ENCODE results near the gene CDYL2. TPM values are rescaled to one million over a fixed set of nuclear protein-coding genes. Genes with fewer than 3 reads are reported as not detected.

CDYL2 gene, protein sequence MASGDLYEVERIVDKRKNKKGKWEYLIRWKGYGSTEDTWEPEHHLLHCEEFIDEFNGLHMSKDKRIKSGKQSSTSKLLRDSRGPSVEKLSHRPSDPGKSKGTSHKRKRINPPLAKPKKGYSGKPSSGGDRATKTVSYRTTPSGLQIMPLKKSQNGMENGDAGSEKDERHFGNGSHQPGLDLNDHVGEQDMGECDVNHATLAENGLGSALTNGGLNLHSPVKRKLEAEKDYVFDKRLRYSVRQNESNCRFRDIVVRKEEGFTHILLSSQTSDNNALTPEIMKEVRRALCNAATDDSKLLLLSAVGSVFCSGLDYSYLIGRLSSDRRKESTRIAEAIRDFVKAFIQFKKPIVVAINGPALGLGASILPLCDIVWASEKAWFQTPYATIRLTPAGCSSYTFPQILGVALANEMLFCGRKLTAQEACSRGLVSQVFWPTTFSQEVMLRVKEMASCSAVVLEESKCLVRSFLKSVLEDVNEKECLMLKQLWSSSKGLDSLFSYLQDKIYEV
- polyA plus RNA-seq: 1 to 10 TPM; 1.9 to 3.0 (median 2.8) TPM
- long read RNA-seq, donor 1: 0 reads
- long read RNA-seq, donor 2: 0 reads
- long read RNA-seq, donor 3: 0 reads
- long read RNA-seq, donor 4: 0 reads
- long read RNA-seq, donor 5: 0 reads
- long read RNA-seq, donor 6, full-length matches to known transcripts: 1 of 1 reads
- long read RNA-seq, donor 6, partial matches to known transcripts: 0 of 1 reads
- long read RNA-seq, donor 6, other reads (novel, unspliced or antisense): 0 of 1 reads
- long read RNA-seq, donor 7, full-length matches to known transcripts: 1 of 1 reads
- long read RNA-seq, donor 7, partial matches to known transcripts: 0 of 1 reads
- long read RNA-seq, donor 7, other reads (novel, unspliced or antisense): 0 of 1 reads
- long read RNA-seq, donor 8: 0 reads
- long read RNA-seq, donor 9: 0 reads
- long read RNA-seq, donor 10, full-length matches to known transcripts: 1 of 1 reads
- long read RNA-seq, donor 10, partial matches to known transcripts: 0 of 1 reads
- long read RNA-seq, donor 10, other reads (novel, unspliced or antisense): 0 of 1 reads

DNA sequence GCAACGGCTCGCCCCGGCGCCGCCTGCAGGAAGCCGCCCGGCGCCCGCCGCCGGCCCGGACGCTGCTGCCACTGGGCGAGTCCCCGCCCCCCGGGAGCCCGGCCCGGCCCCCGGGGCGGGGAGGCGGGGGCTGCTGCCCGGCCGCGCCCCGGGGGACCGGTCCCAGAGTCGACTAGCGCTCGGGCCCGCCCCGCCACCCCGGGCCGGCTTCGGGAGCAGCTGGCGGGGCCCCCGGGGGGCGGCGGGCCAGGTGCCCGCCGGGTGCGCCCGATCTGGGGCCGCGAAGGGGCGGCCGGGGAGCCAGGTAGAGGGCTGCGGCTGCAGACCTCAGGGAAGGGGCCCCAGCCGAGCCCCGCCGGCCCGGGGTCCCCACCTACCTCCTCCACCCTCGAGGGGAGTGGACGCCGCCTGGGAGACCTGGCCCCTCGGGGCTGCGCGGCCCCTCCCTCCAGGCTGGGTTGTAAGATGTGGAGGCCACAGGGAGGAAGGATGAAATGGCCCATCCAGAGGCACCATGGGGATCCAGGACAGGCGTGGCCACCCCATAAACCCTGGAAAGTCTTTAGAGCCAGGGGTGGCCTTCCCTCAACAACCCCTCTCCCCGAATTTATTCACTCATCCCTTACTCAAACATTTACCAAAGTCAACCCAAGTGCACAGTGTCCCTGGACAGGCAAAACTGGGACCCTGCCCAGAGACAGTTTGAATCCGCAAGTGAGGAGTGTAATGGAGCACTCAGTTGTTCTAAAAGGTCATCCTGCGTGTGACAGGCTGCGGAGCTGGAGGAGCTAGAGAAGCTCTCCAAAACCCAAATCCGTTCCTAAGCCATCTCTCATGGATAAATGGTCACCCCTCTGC is at the start of gene CDYL2:
TSS of gene CDYL2 (minus strand) at position 73 of the 858 bp plus-strand sequence. CDS start 425 bp downstream, outside the sequence.
- peak; percentile 69 to 70 for DNase-seq
- no peaks in the 10 kb centered on the region for H3K27me3 ChIP-seq (ENCODE audit: control insufficient read depth in 3 of 3, insufficient read depth in 3 of 3, low read length in 3 of 3)
- H3K27ac ChIP-seq (ENCODE audit: low read depth in 1 of 3, low read length in 2 of 3): peak within 1 kb of the TSS; percentile 59 to 87 (median 73)
- no peak for FAIRE-seq
- no peaks in the 10 kb centered on the region for H3K4me1 ChIP-seq (ENCODE audit: control insufficient read depth in 3 of 3, insufficient read depth in 2 of 3, low read depth in 1 of 3, low read length in 2 of 3)
- peaks cover 0 to 3% (median 0%) of the 10 kb centered on the region in 3 donors for H3K36me3 ChIP-seq (ENCODE audit: control insufficient read depth in 3 of 3, insufficient read depth in 2 of 3, low read depth in 1 of 3, low read length in 3 of 3)
- peaks cover 0 to 6% of the 10 kb centered on the region in 2 donors for H3K9me3 ChIP-seq (ENCODE audit: control insufficient read depth in 2 of 2, insufficient read depth in 1 of 2, low read depth in 1 of 2, low read length in 1 of 2)
- H3K4me3 ChIP-seq (ENCODE audit: low read depth in 1 of 3, low read length in 3 of 3): peak within 1 kb of the TSS; percentile 37 to 96 (median 64)
- WGBS, 3 donors: 5 to 11% (median 9%) methylated on average over 21 to 63 of the region's 63 CpGs

DNA sequence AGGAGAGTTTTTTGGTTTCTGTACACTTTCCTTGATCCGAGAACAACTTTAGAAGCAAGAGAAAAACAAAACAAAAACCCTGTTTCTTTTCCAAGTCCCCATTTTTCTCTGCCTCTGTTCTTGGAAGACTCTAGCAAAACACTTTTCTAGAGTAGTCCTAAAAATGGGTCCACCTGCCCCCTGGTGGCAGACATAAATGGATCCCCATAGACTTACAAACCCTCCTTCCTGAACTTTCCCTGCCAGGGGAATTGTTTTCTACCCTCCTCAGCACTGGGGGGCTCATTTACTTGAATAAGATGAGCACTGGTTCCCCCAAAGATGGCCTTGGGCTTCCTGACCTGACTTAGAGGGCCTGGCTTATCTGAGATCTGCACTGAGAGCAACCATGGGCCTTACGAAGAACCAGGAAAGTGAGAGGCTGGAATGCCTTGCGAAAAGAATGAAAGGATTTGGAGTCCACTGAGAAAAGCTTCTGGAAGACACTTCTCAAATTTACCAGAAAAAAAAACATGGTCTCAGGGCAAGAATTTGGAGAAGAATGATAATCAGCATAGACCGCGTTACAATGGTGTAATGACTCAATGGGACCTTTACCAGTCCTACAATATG is 48.0 kb upstream of the CDYL2 start:
- 89 to 96% (median 90%) methylated on average over 5 of the region's 5 CpGs for WGBS, 3 donors
- DNase-seq: peak; percentile 36 to 43
- Histone ChIP-seq H3K27me3 (ENCODE audit: control insufficient read depth in 3 of 3, insufficient read depth in 3 of 3, low read length in 3 of 3) (peaks cover 0 to 3% (median 0%) of the 10 kb centered on the region in 3 donors), H3K4me3 (ENCODE audit: low read depth in 1 of 3, low read length in 3 of 3) (no peak overlapping the region), H3K27ac (ENCODE audit: low read depth in 1 of 3, low read length in 2 of 3) (no peak overlapping the region), H3K4me1 (ENCODE audit: control insufficient read depth in 3 of 3, insufficient read depth in 2 of 3, low read depth in 1 of 3, low read length in 2 of 3) (no peaks in the 10 kb centered on the region), H3K9me3 (ENCODE audit: control insufficient read depth in 2 of 2, insufficient read depth in 1 of 2, low read depth in 1 of 2, low read length in 1 of 2) (no peaks in the 10 kb centered on the region), H3K36me3 (ENCODE audit: control insufficient read depth in 3 of 3, insufficient read depth in 2 of 3, low read depth in 1 of 3, low read length in 3 of 3) (no peaks in the 10 kb centered on the region)
- FAIRE-seq: no peak

DNA sequence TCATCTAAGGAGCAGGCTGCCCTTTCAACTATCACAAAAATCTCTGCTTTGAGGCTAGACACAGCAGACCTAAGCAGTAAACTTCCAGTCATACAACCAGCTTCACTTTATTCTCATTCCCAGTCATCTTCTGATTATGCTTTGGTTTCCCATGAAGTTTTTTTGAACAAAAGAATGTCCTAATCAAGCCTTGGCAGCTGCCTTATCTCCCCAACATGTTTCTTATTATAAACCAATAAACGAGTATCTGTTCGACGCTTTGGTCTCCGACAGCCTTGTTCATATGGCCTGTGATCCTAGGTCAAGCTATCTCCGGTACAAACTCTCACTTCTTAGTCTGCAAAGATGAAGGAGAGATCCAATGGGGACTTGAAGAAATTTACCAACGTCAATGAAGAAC is 47.4 kb upstream of the CDYL2 start:
- peaks cover 0 to 3% (median 0%) of the 10 kb centered on the region in 3 donors for H3K27me3 ChIP-seq (ENCODE audit: control insufficient read depth in 3 of 3, insufficient read depth in 3 of 3, low read length in 3 of 3)
- FAIRE-seq: no peak
- H3K9me3 ChIP-seq (ENCODE audit: control insufficient read depth in 2 of 2, insufficient read depth in 1 of 2, low read depth in 1 of 2, low read length in 1 of 2): no peaks in the 10 kb centered on the region
- H3K36me3 ChIP-seq (ENCODE audit: control insufficient read depth in 3 of 3, insufficient read depth in 2 of 3, low read depth in 1 of 3, low read length in 3 of 3): no peaks in the 10 kb centered on the region
- H3K27ac ChIP-seq (ENCODE audit: low read depth in 1 of 3, low read length in 2 of 3): no peak overlapping the region
- H3K4me1 ChIP-seq (ENCODE audit: control insufficient read depth in 3 of 3, insufficient read depth in 2 of 3, low read depth in 1 of 3, low read length in 2 of 3): no peaks in the 10 kb centered on the region
- 32 to 75% (median 64%) methylated on average over 6 of the region's 6 CpGs for WGBS, 3 donors
- DNase-seq: no peak
- H3K4me3 ChIP-seq (ENCODE audit: low read depth in 1 of 3, low read length in 3 of 3): no peak overlapping the region

DNA sequence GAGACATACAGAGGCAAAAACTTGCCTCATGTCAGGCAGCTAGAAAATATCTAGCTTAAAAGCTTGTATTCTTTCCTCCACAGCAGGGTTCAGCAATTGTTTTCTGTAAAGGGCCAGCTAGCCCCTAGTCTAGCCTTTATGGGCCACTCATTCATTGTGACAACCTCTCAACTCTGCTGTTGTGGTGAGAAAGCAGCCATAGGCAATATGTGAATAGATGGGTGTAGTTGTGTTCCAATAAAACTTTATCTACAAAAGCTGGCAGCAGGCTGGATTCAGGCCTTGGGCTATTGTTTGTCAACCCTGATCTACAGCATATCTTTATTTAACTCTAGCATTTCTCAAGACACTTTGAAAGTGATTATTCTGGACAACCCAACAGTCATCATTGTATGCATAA is 46.4 kb upstream of the CDYL2 start:
- H3K27ac ChIP-seq (ENCODE audit: low read depth in 1 of 3, low read length in 2 of 3): no peak overlapping the region
- no peak for DNase-seq
- FAIRE-seq: no peak

DNA sequence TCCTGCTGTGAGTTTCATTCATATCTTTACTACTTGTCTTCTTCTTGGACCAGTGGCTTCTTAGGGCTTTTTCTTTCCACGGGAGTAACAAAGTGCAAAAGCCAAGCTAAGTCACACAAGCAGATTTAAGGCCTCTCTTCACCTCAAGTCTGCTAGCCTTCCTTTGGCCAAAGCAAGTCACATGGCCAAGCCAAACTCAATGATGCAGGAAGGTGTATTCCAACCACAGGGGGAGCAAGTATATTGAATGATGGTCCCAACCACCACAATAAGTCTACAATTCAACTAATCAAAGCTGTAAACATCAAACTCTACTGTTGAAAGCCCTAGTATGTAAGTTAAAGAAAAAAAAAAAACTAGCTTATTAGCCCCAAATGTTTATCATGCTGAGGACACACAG is 44.5 kb upstream of the CDYL2 start:
- Histone ChIP-seq H3K36me3 (ENCODE audit: control insufficient read depth in 3 of 3, insufficient read depth in 2 of 3, low read depth in 1 of 3, low read length in 3 of 3) (no peaks in the 10 kb centered on the region), H3K27ac (ENCODE audit: low read depth in 1 of 3, low read length in 2 of 3) (no peak overlapping the region), H3K4me1 (ENCODE audit: control insufficient read depth in 3 of 3, insufficient read depth in 2 of 3, low read depth in 1 of 3, low read length in 2 of 3) (peaks cover 0 to 4% (median 0%) of the 10 kb centered on the region in 3 donors), H3K9me3 (ENCODE audit: control insufficient read depth in 2 of 2, insufficient read depth in 1 of 2, low read depth in 1 of 2, low read length in 1 of 2) (no peaks in the 10 kb centered on the region), H3K4me3 (ENCODE audit: low read depth in 1 of 3, low read length in 3 of 3) (no peak overlapping the region), H3K27me3 (ENCODE audit: control insufficient read depth in 3 of 3, insufficient read depth in 3 of 3, low read length in 3 of 3) (no peaks in the 10 kb centered on the region)
- 85 to 100% (median 87%) methylated on average over 1 of the region's 1 CpG for WGBS, 3 donors
- no peak for DNase-seq
- no peak for FAIRE-seq

More for the DNA sequence above, 46.4 kb upstream of the CDYL2 start:
- Histone ChIP-seq H3K9me3 (ENCODE audit: control insufficient read depth in 2 of 2, insufficient read depth in 1 of 2, low read depth in 1 of 2, low read length in 1 of 2) (no peaks in the 10 kb centered on the region), H3K4me3 (ENCODE audit: low read depth in 1 of 3, low read length in 3 of 3) (no peak overlapping the region), H3K4me1 (ENCODE audit: control insufficient read depth in 3 of 3, insufficient read depth in 2 of 3, low read depth in 1 of 3, low read length in 2 of 3) (peaks cover 0 to 4% (median 0%) of the 10 kb centered on the region in 3 donors), H3K27me3 (ENCODE audit: control insufficient read depth in 3 of 3, insufficient read depth in 3 of 3, low read length in 3 of 3) (peaks cover 0 to 3% (median 0%) of the 10 kb centered on the region in 3 donors), H3K36me3 (ENCODE audit: control insufficient read depth in 3 of 3, insufficient read depth in 2 of 3, low read depth in 1 of 3, low read length in 3 of 3) (no peaks in the 10 kb centered on the region)

DNA sequence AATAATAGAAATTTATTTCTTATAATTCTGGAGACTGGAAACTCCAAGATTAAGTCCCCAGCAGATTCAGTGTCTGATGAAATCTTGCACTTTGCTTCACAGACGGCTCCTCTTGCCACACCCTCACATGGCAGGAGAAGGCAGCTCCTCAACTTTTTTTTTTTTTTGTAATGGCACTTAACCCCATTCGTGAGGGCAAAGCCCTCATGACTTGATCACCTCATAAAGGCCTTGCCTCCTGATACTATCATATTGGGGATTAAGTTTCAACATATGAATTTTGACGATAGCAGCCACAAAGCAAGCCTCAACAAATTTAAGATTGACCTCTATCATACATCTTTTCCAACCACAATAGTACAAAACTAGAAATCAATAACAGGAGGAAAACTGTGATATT is 42.3 kb upstream of the CDYL2 start:
- H3K9me3 ChIP-seq (ENCODE audit: control insufficient read depth in 2 of 2, insufficient read depth in 1 of 2, low read depth in 1 of 2, low read length in 1 of 2): peaks cover 0 to 11% of the 10 kb centered on the region in 2 donors
- DNase-seq: peak; percentile 76 to 82
- H3K4me3 ChIP-seq (ENCODE audit: low read depth in 1 of 3, low read length in 3 of 3): no peak overlapping the region
- H3K27ac ChIP-seq (ENCODE audit: low read depth in 1 of 3, low read length in 2 of 3): peak overlapping the region in 1 of 3 donors; percentile 54
- 15 to 52% (median 39%) methylated on average over 3 of the region's 3 CpGs for WGBS, 3 donors
- no peaks in the 10 kb centered on the region for H3K27me3 ChIP-seq (ENCODE audit: control insufficient read depth in 3 of 3, insufficient read depth in 3 of 3, low read length in 3 of 3)
- FAIRE-seq: no peak
- peaks cover 0 to 4% (median 0%) of the 10 kb centered on the region in 3 donors for H3K4me1 ChIP-seq (ENCODE audit: control insufficient read depth in 3 of 3, insufficient read depth in 2 of 3, low read depth in 1 of 3, low read length in 2 of 3)
- H3K36me3 ChIP-seq (ENCODE audit: control insufficient read depth in 3 of 3, insufficient read depth in 2 of 3, low read depth in 1 of 3, low read length in 3 of 3): no peaks in the 10 kb centered on the region

DNA sequence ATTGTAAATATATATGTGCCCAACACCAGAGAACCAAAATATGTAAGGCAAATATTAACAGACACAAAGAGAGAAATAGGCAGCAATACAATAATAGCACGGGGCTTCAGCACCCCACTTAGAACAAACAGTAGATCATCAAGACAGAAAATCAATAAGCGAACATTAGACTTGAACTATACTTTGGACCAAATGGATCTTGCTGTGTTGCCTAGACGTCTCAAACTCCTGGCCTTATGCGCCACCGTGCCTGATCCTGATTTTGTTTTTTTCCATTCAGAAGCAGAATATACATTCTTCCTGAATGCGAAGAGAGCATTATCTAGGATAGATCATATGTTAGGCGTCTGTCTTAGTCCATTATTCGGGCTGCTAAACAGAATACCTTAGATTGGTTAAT is 41.9 kb upstream of the CDYL2 start:
- peaks cover 0 to 4% (median 0%) of the 10 kb centered on the region in 3 donors for H3K4me1 ChIP-seq (ENCODE audit: control insufficient read depth in 3 of 3, insufficient read depth in 2 of 3, low read depth in 1 of 3, low read length in 2 of 3)
- H3K27me3 ChIP-seq (ENCODE audit: control insufficient read depth in 3 of 3, insufficient read depth in 3 of 3, low read length in 3 of 3): no peaks in the 10 kb centered on the region
- H3K9me3 ChIP-seq (ENCODE audit: control insufficient read depth in 2 of 2, insufficient read depth in 1 of 2, low read depth in 1 of 2, low read length in 1 of 2): peaks cover 0 to 11% of the 10 kb centered on the region in 2 donors
- DNase-seq (peak in 1 of 2 donors; percentile 61), FAIRE-seq (no peak)
- no peaks in the 10 kb centered on the region for H3K36me3 ChIP-seq (ENCODE audit: control insufficient read depth in 3 of 3, insufficient read depth in 2 of 3, low read depth in 1 of 3, low read length in 3 of 3)
- 33 to 68% (median 53%) methylated on average over 8 of the region's 8 CpGs for WGBS, 3 donors
- peak overlapping the region in 2 of 3 donors; percentile 54 to 70 for H3K27ac ChIP-seq (ENCODE audit: low read depth in 1 of 3, low read length in 2 of 3)
- H3K4me3 ChIP-seq (ENCODE audit: low read depth in 1 of 3, low read length in 3 of 3): no peak overlapping the region
